Fibroblast of lung (primary cell): Measurements from ENCODE around the gene NOXO1. TPM values are rescaled to one million over a fixed set of nuclear protein-coding genes. Genes with fewer than 3 reads are reported as not detected.

Experiments used
- DNase-seq, 2 donors: peaks; one replicate each; pipeline versions ENCODE4 v3.0.0 to v3.0.0-alpha.2; 2010; ENCODE audit warnings: low read depth in 2 of 2
- H2AFZ ChIP-seq: 2 replicates; pipeline ENCODE4 v1.5.1; 2012; ENCODE audit warnings: low read length, control low read depth, inconsistent platforms
- H3K27ac ChIP-seq: 2 replicates; pipeline ENCODE4 v1.5.1; 2011; ENCODE audit warnings: low read length, control low read depth; ENCODE audit not compliant: insufficient read depth
- H3K27me3 ChIP-seq: 2 replicates; pipeline ENCODE4 v1.5.1; 2011; ENCODE audit warnings: mild to moderate bottlenecking, low read length; ENCODE audit not compliant: control insufficient read depth, insufficient read depth
- H3K36me3 ChIP-seq: 2 replicates; pipeline ENCODE4 v1.5.1; 2011; ENCODE audit warnings: low read length; ENCODE audit not compliant: control insufficient read depth, insufficient read depth
- H3K4me1 ChIP-seq: 2 replicates; pipeline ENCODE4 v1.5.1; 2011; ENCODE audit warnings: low read length; ENCODE audit not compliant: control insufficient read depth, insufficient read depth; ENCODE audit errors: extremely low read depth
- H3K4me2 ChIP-seq: 2 replicates; pipeline ENCODE4 v1.5.1; 2011; ENCODE audit warnings: low read length, control low read depth; ENCODE audit not compliant: insufficient read depth; ENCODE audit errors: extremely low read depth
- H3K4me3 ChIP-seq, 4 experiments: fragments of 200-600 bp in 1 of 4; sonication (generic) in 1 of 4; replicated peaks in 1 of 4; 2 replicates each; pipeline ENCODE4 v1.5.1; 2011 to 2016; ENCODE audit warnings: low read length in 4 of 4, low read depth in 3 of 4, mild to moderate bottlenecking in 3 of 4, control low read depth in 2 of 4, inconsistent platforms in 1 of 4, mixed read lengths in 1 of 4; ENCODE audit not compliant: insufficient read depth in 1 of 4; ENCODE audit errors: control extremely low read depth in 1 of 4
- H3K79me2 ChIP-seq: 2 replicates; pipeline ENCODE4 v1.5.1; 2012; ENCODE audit warnings: mild to moderate bottlenecking, low read length, inconsistent platforms; ENCODE audit not compliant: control insufficient read depth, insufficient read depth
- H3K9ac ChIP-seq: 2 replicates; pipeline ENCODE4 v1.5.1; 2011; ENCODE audit warnings: mild to moderate bottlenecking, low read length, control low read depth; ENCODE audit not compliant: insufficient read depth
- H3K9me3 ChIP-seq: 2 replicates; pipeline ENCODE4 v1.5.1; 2012; ENCODE audit warnings: low read depth, low read length; ENCODE audit not compliant: control insufficient read depth, insufficient read depth
- H4K20me1 ChIP-seq: 2 replicates; pipeline ENCODE4 v1.5.1; 2011; ENCODE audit warnings: low read length; ENCODE audit not compliant: control insufficient read depth, insufficient read depth; ENCODE audit errors: extremely low read depth
- EZH2 ChIP-seq: IDR thresholded peaks from 2 replicates; pipeline ENCODE4 v1.5.1; 2012; ENCODE audit warnings: low read length, control low read depth, mild to moderate bottlenecking; ENCODE audit errors: missing control alignments
- polyA plus RNA-seq, 2 donors: library from polyadenylated mRNA; depleted of rRNA in 1 of 2; stranded (reverse) in 1 of 2; unstranded in 1 of 2; fragments of >200 nt; gene quantifications; 2 replicates each; pipeline ENCODE4 v1.2.1, GENCODE V29; 2011 to 2012; ENCODE audit warnings: missing spikeins in 1 of 2
- total RNA-seq: library from RNA; depleted of rRNA; stranded (reverse); fragments of >200 nt; gene quantifications from 2 replicates; pipeline ENCODE4 v1.2.1, GENCODE V29; 2014
- TF ChIP-seq, protein P1 (sequence below), 2 donors: IDR thresholded peaks in 1 of 2; conservative IDR thresholded peaks in 1 of 2; 1 replicate in 1 of 2; 2 replicates in 1 of 2; pipeline ENCODE4 v1.5.1; 2011 to 2012; ENCODE audit warnings: low read length in 2 of 2, control low read depth in 1 of 2, inconsistent platforms in 1 of 2, low read depth in 1 of 2, mild to moderate bottlenecking in 1 of 2

NOXO1 gene
- total and polyA plus RNA-seq, 2 donors (not counting 1 experiment from before 2014, with no cell fraction given): 0.03 TPM; not detected in 1

GRCh38 chr16:1950047-1950446 lies 31.2 kb downstream of the NOXO1 start:
- H3K4me2 ChIP-seq: no peak overlapping the region
- no peaks in the 10 kb centered on the region for H3K9me3 ChIP-seq
- no peak overlapping the region for H3K9ac ChIP-seq
- H3K36me3 ChIP-seq: no peaks in the 10 kb centered on the region
- no peaks in the 10 kb centered on the region for H4K20me1 ChIP-seq
- no peak for DNase-seq
- H3K79me2 ChIP-seq: no peaks in the 10 kb centered on the region
- no peak overlapping the region for H2AFZ ChIP-seq
- TF ChIP-seq EZH2: no peak
- TF ChIP-seq, protein P1, sequence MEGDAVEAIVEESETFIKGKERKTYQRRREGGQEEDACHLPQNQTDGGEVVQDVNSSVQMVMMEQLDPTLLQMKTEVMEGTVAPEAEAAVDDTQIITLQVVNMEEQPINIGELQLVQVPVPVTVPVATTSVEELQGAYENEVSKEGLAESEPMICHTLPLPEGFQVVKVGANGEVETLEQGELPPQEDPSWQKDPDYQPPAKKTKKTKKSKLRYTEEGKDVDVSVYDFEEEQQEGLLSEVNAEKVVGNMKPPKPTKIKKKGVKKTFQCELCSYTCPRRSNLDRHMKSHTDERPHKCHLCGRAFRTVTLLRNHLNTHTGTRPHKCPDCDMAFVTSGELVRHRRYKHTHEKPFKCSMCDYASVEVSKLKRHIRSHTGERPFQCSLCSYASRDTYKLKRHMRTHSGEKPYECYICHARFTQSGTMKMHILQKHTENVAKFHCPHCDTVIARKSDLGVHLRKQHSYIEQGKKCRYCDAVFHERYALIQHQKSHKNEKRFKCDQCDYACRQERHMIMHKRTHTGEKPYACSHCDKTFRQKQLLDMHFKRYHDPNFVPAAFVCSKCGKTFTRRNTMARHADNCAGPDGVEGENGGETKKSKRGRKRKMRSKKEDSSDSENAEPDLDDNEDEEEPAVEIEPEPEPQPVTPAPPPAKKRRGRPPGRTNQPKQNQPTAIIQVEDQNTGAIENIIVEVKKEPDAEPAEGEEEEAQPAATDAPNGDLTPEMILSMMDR (conservative IDR thresholded peaks at IDR 0.05 in 1 of 2, IDR thresholded peaks at IDR 0.05 in 1 of 2; ENCODE audit: low read depth in 1 of 2, low read length in 2 of 2): no peak
- H3K27me3 ChIP-seq: no peaks in the 10 kb centered on the region
- H3K4me3 ChIP-seq: no peak overlapping the region
- H3K27ac ChIP-seq: no peak overlapping the region
- H3K4me1 ChIP-seq: no peaks in the 10 kb centered on the region

DNA sequence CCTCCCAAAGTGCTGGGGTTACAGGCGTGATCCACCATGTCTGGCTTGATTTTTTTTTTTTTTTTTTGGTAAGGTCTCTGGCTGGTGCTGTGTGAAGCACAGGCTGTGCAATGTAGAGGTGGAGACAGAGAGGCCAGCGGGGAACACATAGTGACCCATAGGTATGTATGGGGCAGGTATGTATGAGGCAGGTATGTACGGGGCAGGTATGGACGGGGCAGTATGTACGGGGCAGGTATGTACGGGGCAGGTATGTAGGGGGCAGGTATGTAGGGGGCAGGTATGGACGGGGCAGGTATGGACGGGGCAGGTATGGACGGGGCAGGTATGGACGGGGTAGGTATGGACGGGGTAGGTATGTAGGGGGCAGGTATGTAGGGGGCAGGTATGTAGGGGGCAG lies 31.8 kb downstream of the NOXO1 start:
- no peak overlapping the region for H3K4me3 ChIP-seq
- H3K4me1 ChIP-seq: no peaks in the 10 kb centered on the region
- H3K79me2 ChIP-seq: no peaks in the 10 kb centered on the region
- no peaks in the 10 kb centered on the region for H3K27me3 ChIP-seq
- H2AFZ ChIP-seq: no peak overlapping the region
- no peaks in the 10 kb centered on the region for H3K36me3 ChIP-seq
- H3K9me3 ChIP-seq: no peaks in the 10 kb centered on the region
- no peak for TF ChIP-seq EZH2
- TF ChIP-seq, protein P1 (conservative IDR thresholded peaks at IDR 0.05 in 1 of 2, IDR thresholded peaks at IDR 0.05 in 1 of 2; ENCODE audit: low read depth in 1 of 2, low read length in 2 of 2): no peak
- H3K4me2 ChIP-seq: no peak overlapping the region
- no peak overlapping the region for H3K27ac ChIP-seq
- DNase-seq: no peak
- no peak overlapping the region for H3K9ac ChIP-seq
- no peaks in the 10 kb centered on the region for H4K20me1 ChIP-seq

DNA sequence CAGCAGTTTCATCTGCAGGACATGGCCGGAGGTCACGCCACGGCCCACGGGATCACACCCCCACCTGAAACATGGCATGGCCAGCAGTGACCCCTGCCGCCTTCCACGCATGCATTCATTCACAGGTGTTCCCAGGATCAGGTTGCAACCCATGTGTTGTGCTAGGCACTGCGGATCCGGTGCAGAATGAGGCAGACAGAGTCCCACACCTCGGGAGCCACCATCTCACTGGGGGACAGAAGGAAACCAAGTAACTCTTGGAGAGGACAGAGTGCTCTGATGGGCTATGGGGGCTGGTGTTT lies 33.9 kb downstream of the NOXO1 start:
- Histone ChIP-seq H3K4me2 (no peak overlapping the region), H2AFZ (no peak overlapping the region), H3K27ac (no peak overlapping the region), H3K4me3 (no peak overlapping the region), H4K20me1 (no peaks in the 10 kb centered on the region), H3K27me3 (no peaks in the 10 kb centered on the region), H3K79me2 (no peaks in the 10 kb centered on the region), H3K9me3 (no peaks in the 10 kb centered on the region), H3K36me3 (no peaks in the 10 kb centered on the region), H3K4me1 (peaks cover 2% of the 10 kb centered on the region), H3K9ac (no peak overlapping the region)
- no peak for DNase-seq
- TF ChIP-seq, protein P1 (conservative IDR thresholded peaks at IDR 0.05 in 1 of 2, IDR thresholded peaks at IDR 0.05 in 1 of 2; ENCODE audit: low read depth in 1 of 2, low read length in 2 of 2): no peak
- TF ChIP-seq EZH2: no peak
